NCI-H2196 (cell line): ENCODE results near the gene PTPN14.
"Not testable (repeated sequence)": the region's sequence is repeated elsewhere in the genome, so short reads cannot be mapped to it uniquely, and the experiment has no call there.

ENCODE experiments used
- DNase-seq: peaks from one replicate; lab custom pipeline; 2025; ENCODE audit not compliant: unreplicated experiment; lab: John Stamatoyannopoulos, UW

Gene PTPN14

DNA sequence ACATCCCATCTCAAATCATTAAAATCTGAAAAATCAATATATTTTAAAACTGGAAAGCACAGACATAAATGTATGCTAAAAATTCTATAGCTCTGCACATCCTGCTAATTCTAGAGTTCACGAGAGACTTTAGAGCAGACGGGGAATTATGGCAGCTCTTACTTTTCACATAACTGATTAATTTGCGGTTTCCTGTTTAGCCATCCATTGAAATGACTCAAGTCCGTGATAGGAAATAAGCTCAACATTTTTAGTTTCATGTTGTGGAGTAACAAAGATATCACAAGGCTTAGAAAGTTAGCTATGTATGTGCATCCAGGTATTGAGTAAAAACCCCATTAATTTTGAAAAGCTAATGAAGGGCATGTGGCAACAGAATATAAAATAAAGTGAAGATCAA, 147.2 kb downstream of the PTPN14 start:
- no peak for DNase-seq

DNA sequence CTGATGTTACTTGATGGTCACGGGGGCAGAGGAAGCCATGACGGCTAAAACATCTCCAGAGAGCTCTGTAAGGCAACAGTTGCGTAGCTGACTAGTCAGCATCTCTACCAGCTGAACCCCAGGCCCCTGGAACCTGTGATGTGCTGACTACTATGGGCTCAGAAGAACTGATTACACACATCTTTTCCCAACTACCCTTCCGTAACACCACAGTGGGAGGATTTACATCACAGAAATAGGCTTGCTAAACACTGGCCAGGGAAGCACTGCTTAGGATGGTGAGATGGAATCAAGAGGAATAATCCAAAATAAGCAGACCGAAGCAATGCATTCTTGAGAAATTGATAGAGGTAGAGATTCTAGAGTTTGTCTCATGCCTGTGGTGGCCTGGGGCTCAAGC, 148.0 kb downstream of the PTPN14 start:
- DNase-seq = no peak

DNA sequence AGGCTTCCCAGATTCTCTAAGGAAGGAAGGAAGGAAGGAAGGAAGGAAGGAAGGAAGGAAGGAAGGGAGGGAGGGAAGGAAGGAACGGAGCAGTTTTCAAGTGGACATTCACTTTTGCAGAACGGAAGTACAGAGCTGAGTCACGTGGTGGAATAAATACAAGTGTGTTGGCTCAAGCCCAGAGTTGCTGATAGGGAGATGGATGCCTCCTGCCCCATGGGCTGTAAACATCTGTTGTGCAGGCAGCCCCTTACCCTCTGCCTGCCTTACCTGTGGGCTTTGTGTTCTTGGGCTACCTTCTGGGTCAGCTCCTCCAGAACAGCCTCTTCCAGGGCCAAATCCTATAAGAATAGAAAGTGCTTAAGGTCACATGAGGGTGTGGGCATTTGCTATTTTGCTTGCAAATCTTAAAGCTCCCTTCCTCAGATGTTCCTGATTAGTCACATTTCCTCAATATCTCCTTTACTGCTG, 148.8 kb downstream of the PTPN14 start:
- DNase-seq = no peak

DNA sequence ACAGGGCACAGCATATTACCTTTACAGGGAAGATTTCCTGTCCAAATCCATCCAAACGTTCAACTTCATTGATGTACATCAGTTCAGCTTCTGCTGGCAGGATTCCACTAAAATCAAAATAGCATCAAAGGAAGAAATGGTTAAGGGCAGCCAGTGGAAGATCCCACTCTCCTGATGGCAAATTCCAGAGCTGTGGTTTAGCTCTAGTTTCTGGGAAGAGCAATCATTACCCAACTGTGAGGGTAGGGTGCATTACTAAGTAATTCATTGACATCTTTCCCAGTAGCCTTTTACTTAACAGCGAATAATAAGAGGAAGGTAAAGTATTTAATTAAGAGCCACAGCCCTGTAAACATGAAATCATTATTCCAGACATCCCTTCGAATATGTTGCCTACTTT, 149.7 kb downstream of the PTPN14 start:
- DNase-seq = no peak

DNA sequence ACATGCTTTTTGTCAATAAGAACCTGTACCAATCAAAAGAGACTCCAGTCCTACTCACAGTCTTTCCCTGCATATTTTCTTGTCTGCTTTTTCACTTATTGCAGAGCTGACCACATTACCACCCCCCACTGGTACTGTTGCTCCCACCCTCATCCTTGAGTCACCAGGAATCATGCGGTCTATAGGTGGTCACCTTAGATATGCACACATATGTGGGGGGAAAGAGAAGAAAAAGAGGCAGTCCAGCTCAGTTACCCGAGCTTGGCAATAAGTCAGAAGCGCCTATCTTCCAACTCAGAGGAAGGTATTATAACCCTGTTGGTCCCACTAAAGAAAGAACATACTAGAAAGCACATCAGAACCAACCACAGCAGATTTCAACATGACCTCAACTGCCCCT, 151.3 kb downstream of the PTPN14 start:
- DNase-seq = no peak

DNA sequence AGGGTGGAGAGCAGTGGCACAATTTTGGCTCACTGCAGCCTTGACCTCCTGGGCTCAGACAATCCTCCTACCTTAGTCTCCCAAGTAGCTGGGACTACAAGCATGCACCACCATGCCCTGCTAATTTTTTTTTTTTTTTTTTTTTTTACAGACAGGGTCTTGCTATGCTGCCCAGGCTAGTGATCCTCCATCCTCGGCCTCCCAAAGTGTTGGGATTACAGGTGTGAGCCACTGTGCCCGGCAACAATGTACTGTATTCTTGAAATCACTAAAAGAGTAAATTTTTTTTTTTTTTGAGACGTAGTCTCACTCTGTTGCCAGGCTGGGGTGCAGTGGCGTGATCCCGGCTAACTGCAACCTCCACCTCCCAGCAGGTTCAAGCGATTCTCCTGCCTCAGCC, 152.9 kb downstream of the PTPN14 start:
- DNase-seq = no peak

DNA sequence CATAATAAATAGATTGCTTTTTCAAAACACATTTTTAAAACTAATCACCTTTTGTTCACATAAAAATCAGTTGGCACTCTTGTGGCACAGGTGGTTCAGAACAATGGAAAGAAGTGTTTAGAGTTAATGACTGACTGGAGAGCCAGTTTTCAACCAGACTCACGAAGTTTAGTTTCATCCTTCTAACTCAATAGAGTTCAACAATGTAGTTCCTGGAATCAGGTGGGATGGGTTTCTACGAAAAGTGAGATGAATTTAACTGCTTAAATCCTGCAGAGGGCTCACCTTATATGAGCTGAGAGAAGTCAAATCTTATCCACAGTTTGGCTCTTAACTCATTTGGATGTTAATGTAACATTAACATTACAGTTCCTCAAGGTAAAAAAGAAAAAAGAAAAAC, 153.9 kb downstream of the PTPN14 start:
- no peak for DNase-seq

DNA sequence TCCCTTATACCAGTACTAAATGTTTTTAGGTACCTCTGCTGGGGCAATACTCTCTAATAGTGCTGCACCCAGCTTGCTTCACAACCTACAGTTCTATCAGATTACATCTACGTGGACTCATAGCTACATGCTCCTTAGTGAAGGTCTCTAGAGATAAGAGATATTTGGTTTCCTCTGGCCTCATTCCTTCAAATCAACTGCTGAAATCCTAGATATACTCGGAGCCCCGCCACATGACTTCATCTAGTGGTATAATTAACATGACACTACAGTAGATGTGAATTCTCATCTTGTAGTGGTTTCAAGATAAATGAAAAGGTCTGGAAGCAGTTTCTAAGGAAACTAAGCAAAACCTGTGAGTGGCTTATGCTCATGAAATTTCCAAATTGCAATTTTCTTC, 155.1 kb downstream of the PTPN14 start:
- DNase-seq = no peak

DNA sequence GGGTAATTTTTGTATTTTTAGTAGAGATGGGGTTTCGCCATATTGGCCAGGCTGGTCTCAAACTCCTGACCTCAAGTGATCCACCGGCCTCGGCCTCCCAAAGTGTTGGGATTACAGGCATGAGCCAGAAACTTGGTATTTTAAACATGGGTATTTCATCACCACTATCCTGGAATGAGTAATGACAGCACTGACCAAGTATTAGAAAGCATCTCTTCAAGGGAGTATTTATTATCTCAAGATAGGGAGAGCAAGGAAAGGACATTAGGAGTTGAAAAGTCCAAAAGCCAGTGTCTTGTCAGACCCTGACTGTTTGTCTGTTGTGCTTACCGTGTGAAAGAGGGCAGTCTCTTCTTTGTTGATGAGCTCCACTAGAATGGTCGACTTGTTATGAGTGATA, 156.8 kb downstream of the PTPN14 start:
- not testable (repeated sequence) for DNase-seq

DNA sequence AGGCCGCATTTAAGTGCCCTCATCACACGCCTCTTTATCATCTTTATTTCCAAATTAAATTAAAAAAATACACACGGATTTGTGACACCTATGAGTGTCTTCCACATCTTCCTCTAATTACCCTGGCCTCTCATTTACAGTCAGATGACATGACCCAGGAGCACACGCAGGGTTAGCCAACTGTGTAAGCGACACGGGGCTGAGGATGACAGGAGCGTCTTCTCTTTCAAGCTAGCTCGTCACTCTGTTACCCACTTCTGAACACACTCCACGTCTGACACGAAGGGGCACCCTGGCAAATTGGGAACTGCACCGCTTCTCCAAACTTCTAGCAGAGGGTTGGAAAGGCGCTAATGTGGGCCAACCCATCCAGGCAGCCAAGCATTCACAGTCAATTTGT, 158.3 kb downstream of the PTPN14 start:
- no peak for DNase-seq

DNA sequence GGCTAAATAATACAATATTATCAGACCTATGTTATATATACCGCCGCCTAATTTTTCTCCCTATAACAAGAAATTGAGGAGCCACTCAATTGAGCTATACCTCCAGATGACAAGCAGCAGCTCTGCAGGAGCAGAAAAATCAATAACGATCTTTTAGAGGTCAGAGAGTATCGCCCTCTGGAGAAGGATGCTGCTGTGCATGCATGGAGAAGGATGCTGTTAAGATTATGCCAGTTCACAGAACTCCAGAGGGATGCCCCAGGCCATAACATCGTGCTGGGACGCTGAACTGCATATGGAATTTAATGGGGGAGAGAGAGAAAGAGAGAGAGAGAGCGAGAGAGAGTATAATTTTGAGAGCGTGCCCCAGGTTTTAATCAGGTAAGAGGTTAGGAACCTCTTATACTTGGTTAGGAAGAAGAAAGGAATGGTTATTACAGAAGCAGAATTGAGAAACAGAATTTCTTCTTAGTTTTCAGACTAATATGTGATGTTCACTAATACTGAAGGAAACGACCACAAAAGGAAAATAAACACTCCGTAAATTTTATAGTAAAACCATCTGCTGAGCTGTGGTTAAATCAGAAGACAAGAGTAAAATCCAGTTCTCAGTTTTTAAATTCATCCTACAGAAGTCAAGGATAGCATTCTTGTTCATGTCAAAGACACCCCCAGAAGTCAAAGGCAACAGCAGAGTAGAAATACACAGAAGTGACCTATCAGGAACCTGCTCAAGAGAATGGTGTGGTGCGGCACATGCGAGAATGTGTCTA, 159.3 kb downstream of the PTPN14 start:
- no peak for DNase-seq

DNA sequence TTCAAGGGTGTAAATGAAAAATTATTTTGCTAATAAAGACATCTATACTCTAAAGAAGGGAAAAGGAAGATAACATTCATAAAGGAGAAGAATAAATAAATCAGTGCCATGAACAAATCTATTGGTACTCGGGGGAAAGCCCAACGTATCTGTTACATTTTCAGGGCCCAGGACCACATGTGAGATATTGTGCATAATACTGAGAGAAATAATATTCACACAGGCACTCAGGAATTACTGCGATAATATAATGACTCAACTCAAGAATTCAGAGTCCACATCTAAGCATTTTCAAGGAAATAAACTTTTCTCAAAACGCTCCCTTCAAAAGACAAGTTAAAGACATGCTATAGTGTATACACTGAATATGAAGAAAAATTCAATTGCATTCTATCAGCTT, 161.7 kb downstream of the PTPN14 start:
- DNase-seq = no peak

DNA sequence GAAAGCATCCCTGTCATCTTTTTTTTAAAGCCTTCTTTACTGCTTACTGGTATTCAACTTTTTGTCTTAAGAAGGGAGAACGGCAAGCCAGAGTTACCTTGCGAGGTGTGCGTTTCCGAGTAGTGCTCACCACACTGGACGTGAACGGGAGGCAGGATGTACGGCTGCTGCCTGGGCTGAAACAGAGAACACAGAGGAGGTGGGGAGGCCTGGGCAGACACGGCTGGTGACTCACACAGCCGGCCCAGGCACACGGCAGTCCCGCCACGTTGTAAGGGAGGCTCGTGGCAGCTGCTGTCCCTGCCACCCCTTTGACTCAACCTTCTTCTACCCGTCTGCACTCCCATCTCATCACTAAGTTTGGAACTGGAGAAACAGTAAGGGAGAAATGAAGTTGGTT, 164.7 kb downstream of the PTPN14 start:
- no peak for DNase-seq

DNA sequence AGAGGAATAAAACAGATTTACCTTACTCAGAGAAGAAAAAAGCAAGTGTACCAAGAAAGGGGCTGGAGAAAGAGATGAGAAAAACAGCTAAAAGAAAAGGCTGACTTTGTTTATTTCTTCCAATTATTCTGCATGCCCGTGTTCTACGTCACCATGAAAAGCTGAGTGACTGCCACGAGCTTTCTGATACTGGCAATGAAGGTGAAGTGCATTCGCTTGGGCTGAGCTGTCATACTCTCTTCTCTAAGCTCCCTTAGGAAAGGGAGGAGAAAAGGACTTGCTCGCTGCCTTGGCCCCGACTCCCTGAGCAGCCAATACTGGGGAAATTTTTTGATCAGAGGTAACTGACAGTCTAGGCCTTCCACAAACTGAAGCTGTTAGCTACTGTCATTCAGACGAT, 165.1 kb downstream of the PTPN14 start:
- DNase-seq = no peak

DNA sequence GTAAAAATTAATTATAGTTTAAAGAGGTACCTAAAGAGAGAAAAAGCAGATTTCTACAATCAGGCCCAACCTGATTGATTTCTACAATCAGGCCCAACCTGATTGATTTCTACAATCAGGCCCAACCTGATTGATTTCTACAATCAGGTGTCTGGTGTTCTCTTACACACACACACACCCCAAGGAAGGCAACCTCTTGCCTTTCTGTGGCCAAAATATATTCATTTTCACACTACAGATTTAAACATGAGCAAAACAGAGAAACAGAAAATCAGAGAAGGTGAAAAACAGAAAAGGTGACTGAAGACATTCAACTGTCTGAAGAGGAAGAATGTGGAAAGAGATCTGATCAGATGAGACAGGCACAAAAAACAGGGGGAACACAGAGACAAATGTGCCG, 166.0 kb downstream of the PTPN14 start:
- no peak for DNase-seq

DNA sequence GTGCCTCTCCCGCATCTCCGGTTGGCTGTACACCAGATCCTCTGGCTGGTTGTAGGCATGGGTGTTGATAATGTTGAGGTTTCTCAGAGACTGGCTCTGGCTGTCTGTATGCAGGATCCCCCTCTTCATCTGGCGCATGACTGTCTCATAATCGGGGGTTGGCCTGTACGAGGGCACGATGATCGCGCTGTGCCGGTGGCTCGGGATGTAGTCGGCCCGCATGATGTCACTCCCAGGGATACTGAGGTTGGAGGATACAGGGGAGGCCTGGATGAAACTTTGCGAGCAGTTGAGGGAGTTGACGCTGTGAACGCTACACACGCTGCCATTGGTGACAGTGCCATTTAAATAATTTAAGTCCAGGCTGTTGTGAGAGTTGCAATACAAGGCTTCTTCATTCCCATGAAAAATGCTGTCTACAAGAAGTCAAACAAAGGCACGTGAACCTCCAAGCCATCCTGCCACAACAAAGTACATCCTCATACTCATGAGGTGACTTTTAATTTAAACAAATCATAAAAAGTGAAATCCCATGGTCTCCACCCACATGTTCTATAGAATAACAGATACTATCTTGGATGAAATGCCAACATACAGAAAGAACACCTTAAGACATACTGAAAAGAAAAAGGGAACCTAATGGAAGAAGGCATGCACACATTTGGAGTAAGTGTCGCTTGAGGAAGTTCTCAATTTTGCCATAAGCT, 166.9 kb downstream of the PTPN14 start:
- no peak for DNase-seq

DNA sequence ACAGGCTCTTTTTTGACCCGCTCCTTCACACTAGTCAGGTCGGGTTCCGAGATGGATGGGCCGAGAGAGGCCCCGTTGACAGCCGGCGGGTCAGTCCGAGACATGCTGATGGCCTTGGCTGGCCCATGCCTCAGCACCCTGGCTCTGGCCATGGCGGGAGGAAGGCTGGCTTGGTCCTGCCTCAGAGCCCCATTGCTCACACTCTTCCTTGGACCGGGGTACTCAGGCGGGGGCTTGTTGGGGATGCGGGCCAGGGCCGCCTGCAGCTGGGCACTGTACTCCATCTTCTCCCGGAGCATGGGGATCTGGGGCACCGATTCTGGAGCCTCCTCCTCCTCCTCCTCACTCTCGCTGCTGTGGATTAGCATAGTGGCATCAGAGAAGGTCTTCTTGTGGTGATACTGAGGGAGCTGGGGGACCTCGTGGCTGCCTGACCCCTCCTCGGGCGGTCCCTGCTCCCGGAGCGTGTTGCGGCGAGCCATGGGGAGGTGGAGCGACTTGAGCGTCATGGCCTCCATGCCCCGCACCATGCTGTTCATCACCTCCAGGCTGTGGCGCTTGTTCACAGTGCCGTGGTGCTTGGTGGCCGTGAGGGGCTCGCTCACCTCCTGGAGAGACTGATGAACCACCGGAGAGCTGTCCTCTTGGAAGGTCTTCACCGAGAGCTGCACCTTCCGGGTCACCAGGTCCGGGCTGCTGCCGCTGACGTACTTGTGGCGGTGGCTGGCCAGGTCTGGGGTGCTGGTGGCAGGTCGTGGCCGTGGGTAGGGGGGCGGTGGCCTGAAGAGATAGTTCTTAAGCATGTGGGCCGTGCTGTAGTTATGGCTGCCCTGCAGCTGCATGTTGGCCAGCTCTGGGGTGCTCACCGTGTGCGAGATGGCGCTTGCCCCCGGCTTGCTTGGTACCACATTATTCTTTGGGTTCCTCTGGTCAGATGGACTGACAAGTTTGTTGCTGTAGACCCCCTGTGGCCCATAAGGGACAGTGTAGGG, 167.7 kb downstream of the PTPN14 start:
- no peak for DNase-seq

DNA sequence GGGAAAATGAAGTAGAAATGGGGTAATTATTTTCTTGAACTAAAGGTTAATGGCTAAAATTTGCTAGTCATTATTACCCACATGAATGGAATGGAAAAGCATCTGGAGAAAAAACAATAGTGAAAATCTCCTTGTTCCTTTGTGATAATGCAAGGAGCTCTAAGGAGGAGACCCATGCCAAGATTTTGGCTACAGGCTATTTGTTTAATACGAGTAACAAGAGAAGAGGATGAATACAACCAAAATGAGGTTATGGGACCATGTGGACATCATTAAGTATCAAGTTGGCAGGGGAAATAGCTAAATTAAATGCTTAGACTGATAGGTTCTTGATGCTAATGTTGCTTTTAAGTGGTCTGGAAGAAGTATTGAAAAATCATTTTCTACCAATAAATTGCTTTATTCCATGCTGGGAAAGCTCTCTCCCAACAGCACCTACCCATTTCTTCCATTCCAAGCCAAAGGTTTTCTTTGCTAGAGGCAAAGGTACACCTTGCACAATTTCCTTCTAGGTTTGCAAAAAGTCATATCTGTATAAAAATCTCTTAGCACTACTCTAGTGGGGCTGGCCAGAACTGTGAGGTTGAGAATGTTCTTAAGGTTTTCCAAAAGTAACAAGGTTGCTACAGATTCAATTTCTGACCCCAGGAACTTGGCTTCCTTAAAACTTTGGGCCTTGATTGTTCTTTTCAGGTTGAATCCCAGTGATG, 170.3 kb downstream of the PTPN14 start:
- DNase-seq = no peak

DNA sequence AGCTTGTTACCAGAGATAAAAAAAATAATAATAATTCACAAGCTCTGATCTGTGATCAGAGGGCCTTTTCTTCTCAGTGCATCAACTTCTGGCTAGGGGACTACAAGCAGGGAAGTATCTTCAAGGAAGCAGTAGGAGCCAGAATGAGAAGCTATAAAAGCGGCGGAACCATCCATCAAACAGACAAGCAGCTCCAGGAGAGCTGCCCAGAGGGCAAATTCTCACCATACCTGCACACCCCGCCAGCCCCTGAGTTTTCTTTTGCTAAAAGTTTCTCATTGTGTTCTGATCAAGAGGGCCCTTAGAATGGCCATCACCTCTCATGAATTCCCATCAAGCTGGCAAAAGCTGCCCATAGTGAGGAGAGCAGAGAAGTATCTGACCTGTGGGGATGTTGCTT, 171.0 kb downstream of the PTPN14 start:
- DNase-seq = no peak

DNA sequence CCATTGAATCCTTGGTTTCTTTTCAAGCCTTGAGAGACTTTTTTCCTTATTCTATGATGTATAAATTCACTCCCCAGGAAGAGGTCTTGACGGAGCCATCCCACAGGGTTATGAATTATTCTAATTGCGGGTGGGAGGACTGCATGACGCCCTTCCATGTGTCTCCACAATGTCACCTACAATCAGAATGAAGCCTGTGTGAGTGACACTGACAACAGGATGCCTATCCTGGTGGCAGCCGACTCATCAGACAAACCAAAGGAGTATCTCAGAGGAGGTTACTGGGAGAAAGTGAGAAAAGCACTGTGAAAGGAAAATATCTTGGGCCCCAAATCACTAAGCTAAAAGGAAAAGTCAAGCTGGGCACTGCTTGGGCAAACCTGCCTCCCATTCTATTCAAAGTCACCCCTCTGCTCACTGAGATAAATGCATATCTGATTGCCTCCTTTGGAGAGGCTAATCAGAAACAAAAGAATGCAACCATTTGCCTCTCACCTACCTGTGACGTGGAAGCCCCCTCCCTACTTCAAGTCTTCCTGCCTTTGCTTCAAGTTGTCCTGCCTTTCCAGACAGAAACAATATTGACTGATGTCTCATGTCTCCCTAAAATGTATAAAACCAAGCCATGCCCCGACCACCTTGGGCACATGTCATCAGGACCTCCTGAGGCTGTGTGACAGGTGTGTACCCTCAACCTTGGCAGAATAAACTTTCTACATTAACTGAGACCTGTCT, 172.0 kb downstream of the PTPN14 start:
- DNase-seq = no peak
